ENCODE measurements around the gene MYO1C. TPM values are rescaled to one million over a fixed set of nuclear protein-coding genes. Genes with fewer than 3 reads are reported as not detected.
"Not testable (repeated sequence)": the region's sequence is repeated elsewhere in the genome, so short reads cannot be mapped to it uniquely, and the experiment has no call there.

The MYO1C gene
- total RNA-seq, 1 donor from 2014 or later = 196 TPM

DNA sequence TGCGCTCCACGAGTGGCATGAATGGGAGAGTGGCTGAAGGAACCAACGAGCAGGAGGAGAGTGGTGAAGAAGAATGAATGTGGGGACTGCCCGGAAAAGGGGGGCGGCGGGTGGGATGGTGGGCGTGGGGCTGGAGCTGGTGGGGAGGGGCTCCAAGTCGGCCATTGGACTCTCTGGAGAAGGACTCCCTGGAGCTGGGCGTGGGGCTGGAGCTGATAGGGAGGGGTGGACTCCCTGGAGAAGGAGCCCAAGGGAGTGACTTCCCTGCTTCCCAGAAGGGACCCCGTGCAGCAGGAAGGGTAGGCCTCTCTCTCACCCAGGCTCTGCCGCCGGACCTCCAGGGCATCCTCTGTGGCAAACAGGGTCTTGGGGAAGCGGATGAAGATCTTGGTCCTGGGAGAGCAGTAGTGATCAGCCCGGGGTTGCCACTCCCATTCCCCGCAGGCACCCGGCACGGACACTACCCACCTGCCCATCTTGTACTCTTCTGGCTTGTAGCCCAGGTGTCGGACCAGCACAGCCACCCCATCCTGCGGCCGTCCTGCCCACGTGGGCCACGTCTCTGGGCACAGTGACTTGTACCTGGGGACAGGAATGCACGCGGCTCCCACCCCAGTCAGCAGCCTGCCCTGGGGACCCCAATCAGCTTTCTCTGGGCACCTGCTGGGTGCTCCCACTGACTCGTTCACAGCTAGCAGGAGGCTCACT lies 21.6 kb downstream of the MYO1C start:
- DNase-seq (ENCODE audit: missing footprints) = no peak
- no peak for ATAC-seq
- intact Hi-C loops (cut with DNase I) = no loop called here

DNA sequence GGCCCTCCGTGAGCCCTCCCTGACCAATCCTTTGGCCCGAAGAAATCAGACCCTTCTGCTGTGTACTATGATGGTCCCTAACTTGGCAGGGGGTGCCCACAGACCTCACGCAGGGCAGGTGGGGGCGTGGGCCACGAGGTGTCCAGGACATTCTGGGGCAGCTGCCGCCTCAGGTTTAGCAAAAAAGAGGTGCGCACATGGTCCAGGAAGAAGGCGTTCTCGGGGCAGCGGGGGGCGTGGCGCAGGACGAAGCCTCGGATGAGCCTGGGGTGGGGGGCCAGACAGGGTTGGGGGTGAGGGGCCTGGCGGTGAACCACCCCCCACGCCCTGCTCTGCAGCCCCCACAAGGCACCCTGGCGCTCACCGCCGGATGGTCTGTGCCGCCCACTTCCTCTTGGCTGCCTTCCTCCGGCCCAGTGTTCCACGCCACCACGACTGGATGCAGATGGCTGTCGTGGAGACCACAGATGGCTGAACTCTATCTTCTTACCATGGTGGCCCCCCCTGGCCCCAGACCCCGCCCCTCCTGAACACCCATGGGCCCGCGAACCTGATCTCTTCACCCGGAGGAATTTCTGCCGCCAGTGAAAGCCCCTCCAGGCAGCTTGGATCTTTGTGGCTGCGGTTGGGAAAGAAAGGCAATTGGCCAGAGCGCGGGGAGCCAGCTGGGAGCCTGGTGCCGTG lies 22.3 kb downstream of the MYO1C start:
- no peak for DNase-seq (ENCODE audit: missing footprints)
- intact Hi-C loops (cut with DNase I) = no loop called here
- no peak for ATAC-seq

DNA sequence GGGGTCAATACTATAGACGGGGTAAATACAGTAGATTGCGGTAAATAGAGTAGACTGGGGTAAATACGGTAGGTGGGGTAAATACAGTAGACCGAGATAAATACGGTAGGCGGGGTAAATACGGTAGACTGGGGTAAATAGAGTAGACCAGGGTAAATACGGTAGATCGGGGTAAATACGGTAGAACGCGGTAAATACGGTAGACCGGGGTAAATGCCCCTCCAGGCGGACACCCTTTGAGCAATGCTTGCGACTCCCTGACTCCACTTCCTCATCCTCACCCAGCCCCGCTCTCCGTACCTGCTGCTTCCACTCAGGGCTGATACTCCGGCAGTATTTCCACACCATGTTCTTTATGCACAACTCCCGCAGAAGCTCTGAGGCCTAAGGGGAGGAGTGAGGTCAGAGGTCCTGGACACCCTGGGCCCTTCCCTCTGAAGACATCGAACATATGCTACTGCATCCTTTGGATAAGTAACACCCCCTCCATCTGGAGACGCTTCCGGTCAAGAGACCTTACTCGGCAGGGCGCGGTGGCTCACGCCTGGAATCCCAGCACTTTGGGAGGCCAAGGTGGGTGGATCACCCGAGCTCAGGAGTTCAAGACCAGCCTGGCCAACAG lies 23.1 kb downstream of the MYO1C start:
- ATAC-seq (no peak), DNase-seq (ENCODE audit: missing footprints) (peak; percentile 16)
- intact Hi-C loops (cut with DNase I) = no loop called here

DNA sequence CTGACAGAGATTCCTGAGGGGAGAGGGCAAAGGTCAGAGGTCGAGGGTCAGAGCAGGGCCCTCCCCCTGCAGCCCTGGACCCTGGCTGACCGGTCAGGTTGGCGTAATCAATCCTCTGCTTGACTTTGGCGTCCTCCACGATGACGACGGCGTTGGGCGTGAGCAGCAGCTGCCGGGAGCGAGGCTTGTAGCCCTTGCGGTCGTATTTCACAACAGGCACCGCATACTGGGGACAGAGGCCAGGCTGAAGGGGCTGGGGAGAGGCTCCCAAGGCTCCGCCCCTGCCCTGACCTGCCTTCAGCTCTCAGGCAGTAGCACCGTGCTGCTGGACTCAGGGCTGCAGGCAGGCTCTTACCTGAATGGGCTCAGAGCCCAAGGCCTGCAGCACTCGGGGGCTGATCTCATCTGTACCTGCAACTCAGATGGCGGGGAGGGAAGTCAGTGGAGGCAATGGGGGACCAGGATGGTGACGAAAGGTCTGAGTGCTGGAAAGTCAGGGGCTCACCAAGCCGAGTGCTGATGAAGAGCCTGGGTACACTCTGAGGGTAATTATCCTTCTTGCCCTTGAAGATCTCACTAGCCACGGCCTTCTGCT lies 24.5 kb downstream of the MYO1C start:
- intact Hi-C loops (cut with DNase I) = no loop called here
- no peak for DNase-seq (ENCODE audit: missing footprints)

DNA sequence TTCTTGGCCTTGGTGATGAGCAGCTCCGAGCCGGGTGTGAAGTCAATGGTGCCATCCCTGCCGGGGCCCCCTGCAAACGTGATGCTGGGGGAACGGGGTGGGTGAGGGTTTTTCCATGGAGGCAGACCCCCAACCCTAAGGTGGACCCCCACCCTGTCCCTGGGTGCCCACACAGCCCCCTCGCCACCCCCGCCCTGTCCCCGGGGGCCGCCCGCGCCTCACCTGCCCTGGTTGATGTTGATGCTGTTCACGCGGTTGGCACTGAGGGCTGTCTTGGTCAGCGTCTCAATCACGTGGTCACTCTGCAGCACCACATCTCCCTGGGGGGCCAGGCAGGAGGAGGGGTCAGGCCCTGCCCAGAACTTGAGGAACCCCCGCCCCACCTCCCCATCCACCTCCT lies 25.2 kb downstream of the MYO1C start:
- ATAC-seq = no peak
- intact Hi-C loops (cut with DNase I) = no loop called here
- DNase-seq (ENCODE audit: missing footprints) = no peak

More for the DNA sequence above, 24.5 kb downstream of the MYO1C start:
- no peak for ATAC-seq

DNA sequence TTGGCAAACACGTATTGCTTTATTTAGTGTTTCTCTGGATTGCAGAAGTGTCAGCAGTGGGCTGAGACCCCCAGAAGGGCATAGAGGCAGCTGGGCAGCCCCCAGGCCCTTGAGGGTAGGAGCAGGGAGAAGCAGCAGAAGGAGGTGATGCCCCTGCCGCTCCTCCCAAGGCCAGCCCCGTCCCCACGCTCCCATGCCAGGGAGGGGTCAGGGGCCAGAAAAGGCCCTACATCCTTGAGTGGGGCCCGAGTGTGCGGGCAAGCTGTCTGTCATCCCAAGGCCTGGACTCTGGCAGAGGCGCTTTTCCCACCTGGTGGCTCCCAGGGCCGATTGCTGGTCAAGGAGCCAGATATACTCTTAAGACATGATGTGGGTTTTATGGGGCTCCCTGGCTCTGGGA lies 28.3 kb downstream of the MYO1C start:
- intact Hi-C loops (cut with DNase I) = no loop called here
- ATAC-seq (no peak), DNase-seq (ENCODE audit: missing footprints) (no peak)

DNA sequence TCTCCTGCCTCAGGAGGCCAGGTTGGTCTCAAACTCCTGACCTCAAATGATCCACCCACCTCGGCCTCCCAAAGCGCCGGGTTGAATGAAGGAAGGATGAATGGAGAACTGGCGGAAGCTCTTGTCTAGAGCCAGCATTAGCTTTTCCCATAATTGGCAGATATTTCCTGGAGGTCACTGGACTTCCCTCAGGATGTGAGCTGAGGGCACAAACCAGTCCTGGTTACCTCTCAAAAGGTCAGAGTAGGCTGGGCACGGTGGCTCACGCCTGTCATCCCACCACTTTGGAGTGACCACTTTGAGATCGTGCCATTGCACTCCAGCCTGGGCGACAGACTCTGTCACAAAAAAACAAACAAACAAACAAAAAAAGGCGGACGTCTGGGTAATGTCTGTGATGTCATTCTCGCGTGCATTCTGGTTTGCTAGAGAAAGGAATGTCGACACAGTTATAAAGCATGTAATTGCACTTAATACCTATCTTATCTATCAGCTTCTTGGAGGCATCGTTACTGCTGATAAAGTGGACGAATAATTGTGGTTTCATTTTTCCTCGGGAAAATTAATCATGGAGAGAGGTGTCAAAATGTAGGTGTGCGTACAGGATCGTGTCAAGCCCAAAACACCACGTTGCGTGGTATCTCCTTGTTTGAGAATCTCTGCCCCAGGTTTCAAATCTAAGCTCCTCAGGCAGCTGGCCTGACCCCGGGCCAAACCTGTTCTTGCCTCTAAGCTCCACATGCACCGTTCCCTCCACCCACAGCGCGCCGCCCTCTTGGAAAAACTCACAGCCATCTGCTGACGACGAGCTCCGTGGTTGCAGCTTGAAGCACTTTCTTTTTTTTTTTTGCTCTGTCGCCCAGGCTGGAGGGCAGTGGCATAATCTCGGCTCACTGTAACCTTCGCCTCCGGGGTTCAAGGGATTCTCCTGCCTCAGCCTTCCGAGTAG lies 30.0 kb downstream of the MYO1C start:
- ATAC-seq (peak; percentile 9), DNase-seq (ENCODE audit: missing footprints) (no peak)
- intact Hi-C loops (cut with DNase I) = no loop called here

DNA sequence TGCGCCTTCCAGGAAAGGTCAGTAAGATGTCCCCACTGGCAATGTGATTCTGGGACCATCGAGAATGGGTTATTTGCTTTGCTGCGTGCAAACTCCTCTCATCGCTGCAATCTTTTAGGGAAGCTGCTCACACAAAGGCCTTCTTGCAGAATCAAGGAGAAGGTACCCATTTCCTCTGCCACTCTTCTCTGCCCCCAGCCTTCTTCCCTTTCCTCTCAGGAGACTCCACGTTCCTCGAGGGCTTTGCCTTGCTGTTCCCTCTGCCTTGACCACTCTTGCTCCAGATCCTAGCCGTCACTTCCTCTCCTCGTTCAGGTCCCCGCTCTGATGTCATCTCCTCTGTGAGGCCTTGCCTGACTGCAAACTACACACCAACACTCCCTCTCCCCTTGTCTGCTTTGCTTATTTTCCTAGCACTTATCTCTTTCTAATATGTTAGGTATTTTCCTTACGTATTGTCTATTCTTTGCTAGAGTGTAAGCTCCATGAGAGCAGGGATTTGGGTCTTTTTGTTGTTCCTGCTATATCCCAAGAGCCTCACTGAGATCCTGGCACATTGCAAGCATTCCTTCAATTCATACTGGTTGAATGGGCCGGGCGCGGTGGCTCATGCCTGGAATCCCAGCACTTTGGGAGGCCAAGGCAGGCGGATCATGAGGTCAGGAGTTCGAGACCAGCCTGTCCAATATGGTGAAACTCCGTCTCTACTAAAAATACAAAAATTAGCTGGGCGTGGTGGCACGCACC lies 31.1 kb downstream of the MYO1C start:
- intact Hi-C loops (cut with DNase I) = no loop called here
- ATAC-seq (no peak), DNase-seq (ENCODE audit: missing footprints) (no peak)

DNA sequence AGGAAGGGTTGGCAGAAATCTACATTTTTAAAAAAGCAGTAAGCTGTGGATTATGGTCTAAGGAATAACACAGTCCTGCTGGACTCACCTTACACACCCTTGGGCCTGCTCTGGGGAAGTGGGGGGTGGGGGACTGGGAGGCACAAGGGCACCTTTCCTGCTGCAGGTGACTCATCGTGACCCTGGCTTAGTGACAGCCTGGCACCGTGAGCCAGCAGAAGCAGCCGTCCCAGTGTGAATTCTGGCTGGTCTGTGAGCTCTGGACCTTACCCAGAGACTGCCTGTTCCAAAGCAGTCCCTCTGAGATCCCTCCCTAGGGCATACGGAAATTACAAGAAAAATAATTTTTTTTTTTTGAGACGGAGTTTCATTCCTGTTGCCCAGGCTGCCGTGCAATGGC lies 32.3 kb downstream of the MYO1C start:
- intact Hi-C loops (cut with DNase I) = no loop called here
- ATAC-seq (peak; percentile 40), DNase-seq (ENCODE audit: missing footprints) (no peak)

DNA sequence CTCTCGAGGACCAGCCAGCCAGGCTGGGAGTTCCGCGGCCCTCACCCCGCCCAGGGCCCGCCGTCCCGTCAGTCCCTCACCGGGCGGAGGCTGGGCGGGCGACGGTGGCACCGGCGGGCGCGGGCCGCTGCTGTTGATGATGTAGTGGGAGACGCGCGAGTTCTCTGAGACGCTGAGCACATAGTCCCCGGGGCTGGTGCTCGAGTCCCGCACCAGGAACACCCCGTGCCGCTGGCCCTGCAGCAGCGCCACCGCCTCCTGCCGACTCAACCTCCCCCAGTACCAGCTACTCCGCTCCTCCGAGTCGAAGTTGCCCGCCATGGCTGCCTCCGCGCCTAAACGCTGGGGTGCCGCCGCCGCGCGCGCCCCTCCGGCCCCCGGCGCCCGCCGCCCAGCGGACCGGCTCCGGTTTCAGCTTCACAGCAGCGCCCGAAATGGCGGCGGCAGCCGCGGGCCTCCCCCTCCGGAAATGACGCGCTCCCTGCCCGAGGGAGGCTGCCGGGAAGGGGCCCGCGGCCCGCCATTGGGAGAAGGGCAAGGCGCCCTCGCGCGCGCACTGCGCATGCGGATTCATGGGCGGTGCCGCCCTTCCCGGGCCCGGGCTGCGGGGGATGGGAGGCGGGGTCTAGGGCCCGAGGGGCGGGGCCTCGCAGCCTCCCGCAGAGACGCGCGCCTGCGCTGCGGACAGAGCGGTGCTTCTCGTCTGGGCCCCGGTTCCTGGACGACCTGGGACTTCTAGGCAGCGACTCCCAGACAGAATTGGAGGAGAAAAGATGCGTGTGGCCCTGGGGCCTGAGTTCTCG lies 36.5 kb downstream of the MYO1C start, which contains the start of gene CRK:
Gene CRK (minus strand): TSS at position 436 of the 803 bp plus-strand sequence. CDS start 115 bp downstream, at position 321.
- intact Hi-C loops (cut with DNase I) = loop anchor here (2.0 to 5.0 kb wide), 3 partner anchors 31 to 191 kb away; partner anchors contain the start of genes RILP and SCARF1
- peak; percentile 98 for DNase-seq (ENCODE audit: missing footprints)
- ATAC-seq = peak; percentile 96

DNA sequence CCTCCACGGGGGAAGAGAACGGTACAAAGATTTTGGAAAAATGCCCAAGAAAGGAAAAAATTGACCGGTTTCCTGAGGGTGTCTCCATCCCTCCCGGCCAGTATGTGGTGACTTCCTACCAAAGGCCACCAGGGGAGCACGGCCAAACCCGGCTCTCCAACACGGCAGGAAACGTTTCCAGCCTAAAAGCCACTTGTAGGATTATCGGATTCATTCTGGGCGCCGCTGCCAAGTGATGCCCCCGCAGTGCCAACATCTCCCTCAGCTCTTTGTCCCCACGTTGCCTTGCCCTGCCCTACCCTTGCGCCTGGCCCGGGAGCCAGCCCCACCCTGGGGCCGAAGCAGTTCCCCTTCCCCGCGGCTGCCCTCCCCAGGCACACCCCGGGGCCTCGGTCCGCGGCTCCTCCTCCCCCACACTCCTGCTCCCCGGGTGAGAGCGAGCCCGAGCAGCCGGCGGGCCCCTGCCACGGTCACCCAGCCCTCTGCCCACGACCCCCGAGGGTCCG lies 37.1 kb downstream of the MYO1C start:
- DNase-seq (ENCODE audit: missing footprints) = peak; percentile 83
- ATAC-seq = peak; percentile 40
- intact Hi-C loops (cut with DNase I) = loop anchor here (2.0 to 5.0 kb wide), 2 partner anchors 59 to 192 kb away; partner anchors contain the start of genes RILP and SCARF1

DNA sequence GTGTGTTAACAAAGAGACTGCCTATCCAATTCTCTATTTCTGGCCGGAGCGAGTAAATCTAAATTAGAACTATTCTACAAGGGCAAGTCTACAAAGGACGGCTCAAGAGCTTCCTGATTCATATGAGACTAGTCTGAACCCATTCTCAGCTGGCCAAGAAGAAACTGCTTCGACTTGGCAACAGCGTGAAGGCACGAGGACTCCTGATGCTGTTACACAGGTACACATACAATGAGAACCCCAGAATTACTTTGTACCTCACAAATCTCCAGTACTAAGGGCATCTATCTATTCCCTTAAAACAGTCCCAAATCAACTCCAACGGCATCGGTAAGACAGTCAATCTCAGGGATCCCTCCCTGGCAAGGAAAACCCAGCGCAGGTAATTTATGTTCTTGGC lies 37.9 kb downstream of the MYO1C start:
- intact Hi-C loops (cut with DNase I) = loop anchor here (2.0 to 5.0 kb wide), 2 partner anchors 42 to 60 kb away; no protein-coding TSS in a partner anchor
- DNase-seq (ENCODE audit: missing footprints) (no peak), ATAC-seq (no peak)

DNA sequence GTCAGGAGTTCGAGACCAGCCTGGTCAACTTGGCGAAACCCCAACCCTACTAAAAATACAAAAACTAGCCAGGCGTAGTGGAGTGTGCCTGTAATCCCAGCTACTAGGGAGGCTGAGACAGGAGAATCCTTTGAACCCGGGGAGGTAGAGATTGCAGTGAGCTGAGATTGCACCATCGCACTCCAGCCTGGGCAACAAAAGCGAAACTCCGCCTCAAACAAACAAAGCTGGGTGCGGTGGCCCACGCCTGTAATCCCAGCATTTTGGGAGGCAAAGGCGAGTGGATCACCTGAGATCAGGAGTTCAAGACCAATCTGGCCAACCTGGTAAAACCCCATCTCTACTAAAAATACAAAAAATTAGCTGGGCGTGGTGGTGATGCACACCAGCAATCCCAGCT lies 38.8 kb downstream of the MYO1C start:
- intact Hi-C loops (cut with DNase I) = loop anchor here (2.0 to 5.0 kb wide), 3 partner anchors 41 to 91 kb away; no protein-coding TSS in a partner anchor
- not testable (repeated sequence) for ATAC-seq; DNase-seq (ENCODE audit: missing footprints)

DNA sequence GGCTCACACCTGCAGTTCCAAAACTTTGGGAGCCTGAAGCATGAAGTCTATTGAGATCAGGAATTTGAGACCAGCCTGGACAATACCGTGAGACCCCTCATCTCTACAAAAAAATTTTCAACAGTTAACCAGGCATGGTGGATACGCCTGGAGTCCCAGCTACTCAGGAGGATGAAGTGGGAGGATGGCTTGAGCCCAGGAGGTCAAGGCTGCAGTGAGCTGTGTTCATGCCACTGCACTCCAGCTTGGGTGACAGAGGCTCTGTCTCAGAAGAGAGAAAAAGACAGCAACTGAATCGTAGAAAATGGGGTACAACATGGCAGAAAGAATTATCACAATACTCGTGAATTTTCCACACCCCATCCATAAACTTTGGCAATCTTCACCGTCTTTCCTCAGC lies 39.6 kb downstream of the MYO1C start:
- no peak for DNase-seq (ENCODE audit: missing footprints)
- intact Hi-C loops (cut with DNase I) = loop anchor here (2.0 to 5.0 kb wide), 2 partner anchors 41 to 90 kb away; no protein-coding TSS in a partner anchor
- no peak for ATAC-seq

DNA sequence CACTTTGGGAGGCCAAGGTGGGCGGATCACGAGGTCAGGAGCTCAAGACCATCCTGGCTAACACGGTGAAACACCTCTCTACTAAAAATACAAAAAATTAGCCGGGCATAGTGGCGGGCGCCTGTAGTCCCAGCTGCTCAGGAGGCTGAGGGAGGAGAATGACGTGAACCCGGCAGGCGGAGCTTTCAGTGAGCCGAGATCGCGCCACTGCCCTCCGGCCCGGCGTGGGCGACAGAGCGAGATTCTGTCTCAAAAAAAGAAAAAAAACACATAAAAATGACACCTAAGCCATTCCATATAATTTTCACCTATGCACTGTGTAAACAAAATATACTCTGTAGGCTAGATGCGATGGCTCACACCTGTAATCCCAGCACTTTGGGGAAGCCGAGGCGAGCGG lies 42.2 kb downstream of the MYO1C start:
- not testable (repeated sequence) for ATAC-seq; DNase-seq (ENCODE audit: missing footprints)
- intact Hi-C loops (cut with DNase I) = loop anchor here (5.0 kb wide), 1 partner anchor 38 kb away; no protein-coding TSS in a partner anchor

DNA sequence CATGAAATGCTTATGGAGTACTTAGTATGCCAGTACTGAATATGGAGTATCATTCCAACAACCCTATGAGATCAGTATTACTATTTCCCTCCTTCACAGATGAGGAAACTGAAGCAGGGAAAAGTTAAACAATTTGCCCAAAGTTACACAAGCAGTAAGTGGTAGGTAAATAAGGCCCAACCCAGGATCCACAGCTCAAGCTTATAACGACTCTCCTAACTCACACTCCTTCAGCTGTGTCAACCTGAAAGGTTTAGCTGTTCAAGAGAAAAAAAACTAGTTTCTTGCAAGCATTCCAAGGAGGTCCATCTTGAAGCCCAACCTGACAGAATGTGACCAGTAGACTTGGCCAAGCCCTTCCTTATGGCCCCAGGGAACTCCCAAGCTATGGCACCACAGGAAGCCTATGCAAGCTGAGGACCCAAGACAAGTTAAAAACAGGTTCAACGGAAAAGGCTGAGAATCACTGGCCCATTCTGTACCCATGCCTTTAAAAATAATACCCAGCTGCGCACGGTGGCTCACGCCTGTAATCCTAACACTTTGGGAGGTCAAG lies 43.0 kb downstream of the MYO1C start:
- ATAC-seq (no peak), DNase-seq (ENCODE audit: missing footprints) (no peak)
- intact Hi-C loops (cut with DNase I) = no loop called here

Data from Right ventricle myocardium inferior (tissue), 1 donor.